HepG2 (cell line): ENCODE results near the gene GATAD2B. TPM values are rescaled to one million over a fixed set of nuclear protein-coding genes. Genes with fewer than 3 reads are reported as not detected.

Source experiments
- ARID2 ChIP-seq: sonication (generic); formaldehyde crosslinking; IDR thresholded peaks from 2 replicates; pipeline ENCODE4 v1.8.1; 2022; ENCODE audit warnings: mild to moderate bottlenecking, missing genetic modification reagents, borderline replicate concordance
- CREBL2 ChIP-seq: sonication (generic); formaldehyde crosslinking; IDR thresholded peaks from 2 replicates; pipeline ENCODE4 v1.8.1; 2023; ENCODE audit warnings: missing genetic modification reagents, mild to moderate bottlenecking, borderline replicate concordance
- DMTF1 ChIP-seq: sonication (generic); formaldehyde crosslinking; IDR thresholded peaks from 2 replicates; pipeline ENCODE4 v1.4.0; 2020; ENCODE audit warnings: mild to moderate bottlenecking, missing genetic modification reagents
- HDAC6 ChIP-seq: fragments of 200-600 bp; sonication (generic); IDR thresholded peaks from 2 replicates; pipeline ENCODE4 v1.7.0; 2017; ENCODE audit warnings: mild to moderate bottlenecking, antibody characterized with exemption, low read length, low read depth
- HIVEP1 ChIP-seq: sonication (generic); formaldehyde crosslinking; IDR thresholded peaks from 2 replicates; pipeline ENCODE4 v1.4.0; 2020; ENCODE audit warnings: mild to moderate bottlenecking, missing genetic modification reagents
- NCOR1 ChIP-seq: fragments of 200-600 bp; sonication (generic); IDR thresholded peaks from 2 replicates; pipeline ENCODE4 v1.7.0; 2017; ENCODE audit warnings: antibody characterized with exemption, low read length, borderline replicate concordance
- PAWR ChIP-seq: sonication (generic); formaldehyde crosslinking; IDR thresholded peaks from 2 replicates; pipeline ENCODE4 v1.4.0; 2020; ENCODE audit warnings: missing genetic modification reagents, mild to moderate bottlenecking, borderline replicate concordance
- POLR2G ChIP-seq: fragments of 200-400 bp; formaldehyde crosslinking; IDR thresholded peaks from 2 replicates; pipeline ENCODE4 v1.6.1; 2018; ENCODE audit warnings: mild to moderate bottlenecking, low read depth, low read length, moderate library complexity
- SMAD3 ChIP-seq: sonication (generic); formaldehyde crosslinking; IDR thresholded peaks from 2 replicates; pipeline ENCODE4 v1.4.0; 2020; ENCODE audit warnings: missing genetic modification reagents
- TEAD3 ChIP-seq: optimal IDR thresholded peaks from 2 replicates; pipeline ENCODE3; 2016; ENCODE audit warnings: borderline replicate concordance
- ZFYVE20 ChIP-seq: sonication (generic); formaldehyde crosslinking; IDR thresholded peaks from 2 replicates; pipeline ENCODE4 v1.8.0; 2023; ENCODE audit warnings: low read depth, mild to moderate bottlenecking, moderate library complexity, missing genetic modification reagents, borderline replicate concordance
- ZNF10 ChIP-seq: sonication (generic); formaldehyde crosslinking; IDR thresholded peaks from 2 replicates; pipeline ENCODE4 v1.4.0; 2020; ENCODE audit warnings: mild to moderate bottlenecking, low read depth, missing genetic modification reagents, borderline replicate concordance
- ZNF143 ChIP-seq: sonication (generic); formaldehyde crosslinking; IDR thresholded peaks from 2 replicates; pipeline ENCODE4 v1.4.0; 2020; ENCODE audit warnings: missing genetic modification reagents
- ZNF879 ChIP-seq: sonication (generic); formaldehyde crosslinking; IDR thresholded peaks from 2 replicates; pipeline ENCODE4 v1.8.1; 2023; ENCODE audit warnings: missing genetic modification reagents
- ZSCAN9 ChIP-seq: IDR thresholded peaks from 2 replicates; pipeline ENCODE4 v1.6.1; 2016; ENCODE audit warnings: borderline replicate concordance
- polyA plus RNA-seq, 8 experiments: library from polyadenylated mRNA; depleted of rRNA in 3 of 8; stranded (reverse) in 7 of 8; unstranded in 1 of 8; fragments of >200 nt; fragmentation: Illumina TruSeq in 4 of 8; extraction: Trizol in 4 of 8; gene quantifications; 2 replicates each; pipeline versions ENCODE4 v1.2.1 to v1.2.3, GENCODE V29; 2011 to 2016; ENCODE audit warnings: low read depth in 4 of 8, missing spikeins in 1 of 8, mixed read lengths in 1 of 8; ENCODE audit not compliant: insufficient read depth in 1 of 8
- total RNA-seq, 5 experiments: library from RNA; depleted of rRNA; stranded (reverse); fragments of >200 nt; fragmentation: Illumina TruSeq; extraction: Trizol; gene quantifications; 2 replicates each; pipeline ENCODE4 v1.2.3, GENCODE V29; 2016; ENCODE audit warnings: low read depth in 1 of 5
- TF ChIP-seq, protein P1 (sequence below): sonication (generic); formaldehyde crosslinking; IDR thresholded peaks from 2 replicates; pipeline ENCODE4 v1.5.0; 2020; ENCODE audit warnings: missing genetic modification reagents, mild to moderate bottlenecking, borderline replicate concordance
- TF ChIP-seq, protein P2 (sequence below): sonication (generic); formaldehyde crosslinking; IDR thresholded peaks from 2 replicates; pipeline ENCODE4 v1.4.0; 2020; ENCODE audit warnings: missing genetic modification reagents, borderline replicate concordance
- TF ChIP-seq, protein P3 (sequence below): IDR thresholded peaks from 2 replicates; pipeline ENCODE4 v1.6.1; 2016; ENCODE audit warnings: low read depth, borderline replicate concordance
- TF ChIP-seq, protein P4 (sequence below): sonication (generic); formaldehyde crosslinking; IDR thresholded peaks from 2 replicates; pipeline ENCODE4 v1.4.0; 2020; ENCODE audit warnings: missing genetic modification reagents, mild to moderate bottlenecking, borderline replicate concordance

GATAD2B gene
- total and polyA plus RNA-seq, 2 of the 13 experiments (the other 11 are each of a cell fraction or from before 2014, with no cell fraction given), result 3.2 to 5.2 TPM

DNA sequence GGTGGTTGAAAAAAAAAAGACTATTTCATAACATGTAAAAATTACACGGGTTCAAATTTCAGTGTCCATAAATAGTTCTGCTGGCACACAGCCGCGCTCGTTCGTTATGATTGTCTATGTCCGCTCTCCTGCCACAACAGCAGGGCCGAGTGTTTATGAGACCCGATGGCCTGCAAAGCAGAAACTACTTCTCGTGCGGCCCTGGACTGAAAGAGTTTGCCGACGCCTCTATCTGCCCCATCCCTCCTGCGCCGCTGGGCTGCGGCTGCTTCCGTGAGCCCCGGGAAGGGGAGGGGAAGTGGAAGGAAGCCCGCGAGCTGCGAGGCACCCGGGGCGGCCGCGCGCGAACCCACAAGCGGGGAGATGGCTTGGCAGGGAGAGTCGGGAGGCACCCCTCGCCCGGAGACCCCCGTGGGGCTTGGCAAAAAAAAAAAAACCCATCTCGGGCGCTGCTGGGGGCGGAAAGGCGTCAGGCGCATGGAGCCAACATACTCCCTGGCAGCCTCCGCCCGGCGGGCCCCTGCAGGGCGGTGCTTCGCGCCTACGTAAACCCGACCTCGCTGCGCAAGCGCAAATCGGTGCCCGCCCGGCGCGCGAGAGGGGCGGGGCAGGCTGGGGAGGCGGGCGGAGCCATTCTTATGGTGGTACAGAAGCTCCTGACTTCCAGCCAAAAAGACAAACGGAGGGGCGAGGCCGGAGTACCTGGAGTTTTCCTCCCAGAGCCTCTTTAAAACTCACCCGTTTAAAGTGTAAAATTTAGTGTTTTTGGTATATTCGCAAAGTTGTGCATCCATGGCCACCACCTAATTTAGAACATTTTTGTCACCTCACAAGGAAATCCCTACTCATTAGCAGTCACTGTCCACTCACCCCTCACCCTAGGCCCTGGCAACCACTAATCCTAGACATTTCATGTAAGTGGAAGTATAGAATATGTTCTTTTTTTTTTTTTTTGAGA, 139.3 kb downstream of the GATAD2B start (continued):
- 0 out of 2 replicates have a peak, but pooled peaks have one; percentile 32 for TF ChIP-seq ZFYVE20 (CRISPR knock-in tag)
- TF ChIP-seq ZNF10, result no peak
- no peak for TF ChIP-seq PAWR (CRISPR knock-in tag)
- TF ChIP-seq, protein P1, sequence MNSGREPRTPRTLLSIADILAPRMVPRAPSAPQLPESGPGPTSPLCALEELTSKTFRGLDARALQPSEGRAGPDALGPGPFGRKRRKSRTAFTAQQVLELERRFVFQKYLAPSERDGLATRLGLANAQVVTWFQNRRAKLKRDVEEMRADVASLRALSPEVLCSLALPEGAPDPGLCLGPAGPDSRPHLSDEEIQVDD (CRISPR knock-in tag), result no peak
- no peak for TF ChIP-seq HDAC6
- peak; percentile 82 for TF ChIP-seq HIVEP1 (CRISPR knock-in tag)
- TF ChIP-seq ZSCAN9 (CRISPR knock-in tag), result no peak
- peak; percentile 94 for TF ChIP-seq ARID2 (CRISPR knock-in tag)
- TF ChIP-seq, protein P2, sequence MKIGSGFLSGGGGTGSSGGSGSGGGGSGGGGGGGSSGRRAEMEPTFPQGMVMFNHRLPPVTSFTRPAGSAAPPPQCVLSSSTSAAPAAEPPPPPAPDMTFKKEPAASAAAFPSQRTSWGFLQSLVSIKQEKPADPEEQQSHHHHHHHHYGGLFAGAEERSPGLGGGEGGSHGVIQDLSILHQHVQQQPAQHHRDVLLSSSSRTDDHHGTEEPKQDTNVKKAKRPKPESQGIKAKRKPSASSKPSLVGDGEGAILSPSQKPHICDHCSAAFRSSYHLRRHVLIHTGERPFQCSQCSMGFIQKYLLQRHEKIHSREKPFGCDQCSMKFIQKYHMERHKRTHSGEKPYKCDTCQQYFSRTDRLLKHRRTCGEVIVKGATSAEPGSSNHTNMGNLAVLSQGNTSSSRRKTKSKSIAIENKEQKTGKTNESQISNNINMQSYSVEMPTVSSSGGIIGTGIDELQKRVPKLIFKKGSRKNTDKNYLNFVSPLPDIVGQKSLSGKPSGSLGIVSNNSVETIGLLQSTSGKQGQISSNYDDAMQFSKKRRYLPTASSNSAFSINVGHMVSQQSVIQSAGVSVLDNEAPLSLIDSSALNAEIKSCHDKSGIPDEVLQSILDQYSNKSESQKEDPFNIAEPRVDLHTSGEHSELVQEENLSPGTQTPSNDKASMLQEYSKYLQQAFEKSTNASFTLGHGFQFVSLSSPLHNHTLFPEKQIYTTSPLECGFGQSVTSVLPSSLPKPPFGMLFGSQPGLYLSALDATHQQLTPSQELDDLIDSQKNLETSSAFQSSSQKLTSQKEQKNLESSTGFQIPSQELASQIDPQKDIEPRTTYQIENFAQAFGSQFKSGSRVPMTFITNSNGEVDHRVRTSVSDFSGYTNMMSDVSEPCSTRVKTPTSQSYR (CRISPR knock-in tag), result no peak
- TF ChIP-seq POLR2G, result peak; percentile 97
- TF ChIP-seq DMTF1 (CRISPR knock-in tag), result no peak
- 0 out of 2 replicates have a peak, but pooled peaks have one; percentile 47 for TF ChIP-seq CREBL2 (CRISPR knock-in tag)
- TF ChIP-seq ZNF143 (CRISPR knock-in tag), result no peak
- TF ChIP-seq, protein P3, sequence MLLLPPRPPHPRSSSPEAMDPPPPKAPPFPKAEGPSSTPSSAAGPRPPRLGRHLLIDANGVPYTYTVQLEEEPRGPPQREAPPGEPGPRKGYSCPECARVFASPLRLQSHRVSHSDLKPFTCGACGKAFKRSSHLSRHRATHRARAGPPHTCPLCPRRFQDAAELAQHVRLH, result no peak; the same call in 1 of the 2 replicates
- TF ChIP-seq TEAD3 (CRISPR knock-in tag), result no peak
- no peak for TF ChIP-seq NCOR1
- no peak for TF ChIP-seq ZNF879 (CRISPR knock-in tag)
- TF ChIP-seq, protein P4, sequence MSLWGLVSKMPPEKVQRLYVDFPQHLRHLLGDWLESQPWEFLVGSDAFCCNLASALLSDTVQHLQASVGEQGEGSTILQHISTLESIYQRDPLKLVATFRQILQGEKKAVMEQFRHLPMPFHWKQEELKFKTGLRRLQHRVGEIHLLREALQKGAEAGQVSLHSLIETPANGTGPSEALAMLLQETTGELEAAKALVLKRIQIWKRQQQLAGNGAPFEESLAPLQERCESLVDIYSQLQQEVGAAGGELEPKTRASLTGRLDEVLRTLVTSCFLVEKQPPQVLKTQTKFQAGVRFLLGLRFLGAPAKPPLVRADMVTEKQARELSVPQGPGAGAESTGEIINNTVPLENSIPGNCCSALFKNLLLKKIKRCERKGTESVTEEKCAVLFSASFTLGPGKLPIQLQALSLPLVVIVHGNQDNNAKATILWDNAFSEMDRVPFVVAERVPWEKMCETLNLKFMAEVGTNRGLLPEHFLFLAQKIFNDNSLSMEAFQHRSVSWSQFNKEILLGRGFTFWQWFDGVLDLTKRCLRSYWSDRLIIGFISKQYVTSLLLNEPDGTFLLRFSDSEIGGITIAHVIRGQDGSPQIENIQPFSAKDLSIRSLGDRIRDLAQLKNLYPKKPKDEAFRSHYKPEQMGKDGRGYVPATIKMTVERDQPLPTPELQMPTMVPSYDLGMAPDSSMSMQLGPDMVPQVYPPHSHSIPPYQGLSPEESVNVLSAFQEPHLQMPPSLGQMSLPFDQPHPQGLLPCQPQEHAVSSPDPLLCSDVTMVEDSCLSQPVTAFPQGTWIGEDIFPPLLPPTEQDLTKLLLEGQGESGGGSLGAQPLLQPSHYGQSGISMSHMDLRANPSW (CRISPR knock-in tag), result no peak
- TF ChIP-seq SMAD3 (CRISPR knock-in tag), result no peak
